Skeletal muscle satellite cell (primary cell): ENCODE results near the gene MRGPRD.

Source experiments
- H3K27me3 ChIP-seq: 2 replicates; pipeline ENCODE4 v1.7.0; 2013; ENCODE audit warnings: low read length; ENCODE audit not compliant: control insufficient read depth, insufficient read depth
- H3K36me3 ChIP-seq: 2 replicates; pipeline ENCODE4 v1.7.0; 2013; ENCODE audit warnings: mild to moderate bottlenecking, control low read depth, low read length; ENCODE audit not compliant: insufficient read depth
- H3K4me1 ChIP-seq: 2 replicates; pipeline ENCODE4 v1.7.0; 2013; ENCODE audit warnings: low read length; ENCODE audit not compliant: control insufficient read depth, insufficient read depth
- H3K4me2 ChIP-seq: 2 replicates; pipeline ENCODE4 v1.7.0; 2013; ENCODE audit warnings: mild to moderate bottlenecking, low read length
- H3K4me3 ChIP-seq: 2 replicates; pipeline ENCODE4 v1.7.0; 2013; ENCODE audit warnings: low read length
- H3K9ac ChIP-seq: 2 replicates; pipeline ENCODE4 v1.7.0; 2013; ENCODE audit warnings: mild to moderate bottlenecking, low read depth, low read length, moderate library complexity
- H3K9me3 ChIP-seq: replicated peaks from 2 replicates; pipeline ENCODE4 v1.7.0; 2013; ENCODE audit warnings: mild to moderate bottlenecking, control low read depth, low read length

The MRGPRD gene

DNA sequence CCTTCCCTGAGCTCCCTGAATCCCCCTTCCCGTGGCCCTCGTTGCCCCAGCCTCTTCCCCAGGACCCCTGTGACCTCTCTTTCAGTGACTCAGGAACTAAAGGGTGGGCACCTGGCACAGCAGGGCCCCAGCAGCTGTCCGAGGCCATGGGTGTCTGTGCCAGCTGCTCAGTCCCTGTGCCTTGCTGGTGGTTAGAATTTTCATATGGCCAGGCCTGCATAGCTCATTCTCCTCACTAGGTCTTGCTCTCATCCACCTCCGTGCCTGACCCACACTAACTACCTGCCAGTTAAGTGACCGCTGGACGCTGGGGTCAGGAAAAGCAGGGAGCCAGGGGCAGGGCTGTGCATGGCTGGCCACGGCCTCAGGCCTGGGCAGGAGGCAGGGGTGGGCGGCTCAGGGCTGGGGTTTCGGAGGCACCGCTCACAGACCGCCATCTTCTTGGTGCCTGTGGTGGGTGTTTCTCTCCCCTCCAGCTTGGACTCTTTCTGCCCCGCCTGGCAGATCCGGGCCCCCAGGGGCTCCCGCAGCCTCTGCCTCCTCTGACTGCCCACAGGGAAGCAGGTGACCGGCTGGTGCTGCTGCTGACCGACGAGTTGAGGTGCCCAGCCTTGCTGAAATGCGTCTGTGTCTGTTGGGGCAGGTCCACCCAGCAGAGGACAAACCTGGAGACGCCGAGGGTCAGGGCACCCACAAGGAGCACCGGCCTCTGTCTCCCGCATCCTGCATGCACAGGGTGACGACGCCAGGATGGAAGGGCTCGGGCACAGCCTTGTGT is 20.3 kb downstream of the MRGPRD start:
- H3K27me3 ChIP-seq = peaks cover 32% of the 10 kb centered on the region
- peaks cover 5% of the 10 kb centered on the region for H3K9me3 ChIP-seq
- no peak overlapping the region for H3K4me2 ChIP-seq
- no peak overlapping the region for H3K4me3 ChIP-seq
- peaks cover 2% of the 10 kb centered on the region for H3K4me1 ChIP-seq
- H3K9ac ChIP-seq = no peak overlapping the region
- H3K36me3 ChIP-seq = no peaks in the 10 kb centered on the region

DNA sequence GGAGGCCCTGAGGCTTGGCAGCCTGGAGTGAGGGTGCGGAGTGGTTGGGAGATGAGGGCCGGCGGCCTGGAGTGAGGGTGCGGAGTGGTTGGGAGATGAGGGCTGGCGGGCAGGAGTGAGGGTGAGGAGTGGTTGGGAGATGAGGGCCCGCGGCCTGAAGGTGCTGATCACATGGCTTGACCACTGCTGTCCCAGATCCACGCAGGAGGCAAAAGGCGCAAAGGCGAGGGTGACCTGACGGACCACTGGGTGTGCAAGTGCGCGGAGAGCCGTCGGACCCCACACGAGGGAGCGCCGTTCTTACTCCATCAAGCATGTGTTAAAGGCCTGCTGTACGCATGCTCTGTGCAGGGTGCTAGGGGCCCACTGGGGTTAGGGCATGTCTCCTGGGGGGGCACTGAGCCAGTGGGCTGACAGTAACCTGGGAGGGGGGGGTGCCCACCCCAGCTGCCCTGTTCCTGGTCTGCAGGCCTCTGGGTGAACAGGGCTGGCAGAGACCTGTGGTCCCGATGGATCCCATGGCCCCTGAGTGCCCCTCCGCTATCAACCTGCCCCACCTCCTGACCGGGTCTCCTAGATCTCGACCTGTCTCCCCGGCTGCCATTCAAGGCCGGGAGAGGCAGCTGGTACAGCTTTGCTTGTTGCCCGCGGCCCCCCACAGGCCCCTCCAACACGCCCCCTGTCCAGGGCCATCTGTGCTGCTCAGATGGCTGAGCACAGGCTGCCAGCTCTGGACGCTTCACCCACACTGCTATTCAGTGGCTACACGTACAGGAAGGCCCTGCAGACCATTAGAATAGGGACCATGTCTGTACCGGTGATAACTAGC is 21.1 kb downstream of the MRGPRD start:
- Histone ChIP-seq H3K9me3 (peaks cover 5% of the 10 kb centered on the region), H3K9ac (no peak overlapping the region), H3K4me1 (peaks cover 8% of the 10 kb centered on the region), H3K36me3 (no peaks in the 10 kb centered on the region), H3K4me2 (no peak overlapping the region), H3K4me3 (no peak overlapping the region), H3K27me3 (peaks cover 28% of the 10 kb centered on the region)

- peaks cover 8% of the 10 kb centered on the region for H3K4me1 ChIP-seq
- peaks cover 5% of the 10 kb centered on the region for H3K9me3 ChIP-seq
- H3K4me3 ChIP-seq = no peak overlapping the region
- H3K27me3 ChIP-seq = peaks cover 19% of the 10 kb centered on the region
- H3K9ac ChIP-seq = no peak overlapping the region
- no peak overlapping the region for H3K4me2 ChIP-seq
- no peaks in the 10 kb centered on the region for H3K36me3 ChIP-seq
These were observed 22.6 kb downstream of the MRGPRD start for GRCh38 chr11:68958211-68958610.

GRCh38 chr11:68956547-68957254 is 24.1 kb downstream of the MRGPRD start:
- no peak overlapping the region for H3K4me2 ChIP-seq
- H3K27me3 ChIP-seq = peaks cover 19% of the 10 kb centered on the region
- H3K36me3 ChIP-seq = no peaks in the 10 kb centered on the region
- peaks cover 8% of the 10 kb centered on the region for H3K4me1 ChIP-seq
- no peaks in the 10 kb centered on the region for H3K9me3 ChIP-seq
- H3K4me3 ChIP-seq = no peak overlapping the region
- H3K9ac ChIP-seq = no peak overlapping the region

DNA sequence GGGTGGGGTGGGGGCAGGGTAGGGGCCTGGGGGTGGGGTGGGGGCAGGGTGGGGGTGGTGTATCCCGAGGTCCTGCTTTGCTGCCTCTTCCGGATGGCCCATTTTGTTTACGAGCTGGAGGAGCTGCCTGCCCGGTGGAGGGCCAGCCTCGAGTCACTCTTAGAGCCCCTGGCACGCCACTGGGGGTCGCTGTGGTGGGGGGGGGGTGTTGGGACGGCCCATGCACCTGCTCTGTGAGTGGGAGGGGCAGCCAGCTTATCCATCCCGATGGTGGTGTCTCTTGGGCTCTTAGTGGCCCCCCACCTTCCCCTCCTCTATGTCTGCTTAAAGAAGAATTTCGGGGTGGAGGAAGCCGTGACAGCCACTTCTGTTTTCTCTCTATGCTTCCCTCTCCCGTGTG is 24.6 kb downstream of the MRGPRD start:
- Histone ChIP-seq H3K4me3 (no peak overlapping the region), H3K4me2 (no peak overlapping the region), H3K9ac (no peak overlapping the region), H3K9me3 (no peaks in the 10 kb centered on the region), H3K4me1 (peaks cover 8% of the 10 kb centered on the region), H3K36me3 (no peaks in the 10 kb centered on the region), H3K27me3 (peaks cover 18% of the 10 kb centered on the region)

GRCh38 chr11:68955607-68955958 is 25.2 kb downstream of the MRGPRD start:
- no peak overlapping the region for H3K9ac ChIP-seq
- H3K4me2 ChIP-seq = peak overlapping the region; percentile 58
- H3K27me3 ChIP-seq = peaks cover 12% of the 10 kb centered on the region
- H3K4me1 ChIP-seq = peaks cover 8% of the 10 kb centered on the region
- no peak overlapping the region for H3K4me3 ChIP-seq
- no peaks in the 10 kb centered on the region for H3K9me3 ChIP-seq
- no peaks in the 10 kb centered on the region for H3K36me3 ChIP-seq

DNA sequence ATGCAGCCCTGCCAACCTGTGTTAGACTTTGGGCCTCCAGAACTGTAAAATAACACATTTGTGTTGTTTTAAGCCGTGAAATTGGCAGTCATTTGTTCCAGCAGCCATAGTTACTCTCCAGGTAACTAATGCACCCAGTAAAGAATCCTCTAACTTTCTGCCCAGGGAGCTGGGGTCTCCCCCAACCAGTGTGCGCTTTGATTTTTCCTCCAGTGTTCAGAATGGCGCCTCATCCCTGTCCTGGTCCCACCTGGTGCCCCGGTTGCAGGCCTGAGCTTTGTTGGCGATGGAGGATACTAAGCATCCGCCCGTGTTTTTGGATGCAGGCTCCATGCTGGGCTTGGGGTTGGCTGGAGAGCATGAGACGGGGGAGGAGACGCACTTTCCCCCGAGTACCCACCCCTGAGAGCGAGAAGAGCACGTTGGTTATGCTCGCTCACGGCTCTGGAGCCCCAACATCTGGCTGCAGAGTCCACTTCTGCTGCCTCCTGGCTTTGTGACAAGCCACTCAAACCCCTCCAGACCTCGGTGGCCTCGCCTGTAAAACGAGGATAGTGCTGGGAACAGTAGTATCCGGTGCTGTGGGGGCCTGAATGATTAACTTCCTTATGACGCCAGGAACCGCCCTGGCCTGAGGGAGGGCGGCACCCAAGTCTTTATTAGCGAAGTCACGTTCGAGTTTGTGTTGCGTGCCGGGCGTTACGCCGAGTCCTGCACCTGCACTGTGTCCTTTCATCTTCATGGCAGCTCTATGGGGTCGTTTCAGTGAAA is 25.8 kb downstream of the MRGPRD start:
- H3K9ac ChIP-seq = no peak overlapping the region
- no peaks in the 10 kb centered on the region for H3K36me3 ChIP-seq
- no peak overlapping the region for H3K4me3 ChIP-seq
- H3K4me2 ChIP-seq = peak overlapping the region; percentile 58
- peaks cover 8% of the 10 kb centered on the region for H3K27me3 ChIP-seq
- peaks cover 8% of the 10 kb centered on the region for H3K4me1 ChIP-seq
- H3K9me3 ChIP-seq = no peaks in the 10 kb centered on the region

- Histone ChIP-seq H3K4me2 (no peak overlapping the region), H3K9ac (no peak overlapping the region), H3K4me1 (peaks cover 17% of the 10 kb centered on the region), H3K9me3 (no peaks in the 10 kb centered on the region), H3K4me3 (no peak overlapping the region), H3K27me3 (peaks cover 6% of the 10 kb centered on the region), H3K36me3 (no peaks in the 10 kb centered on the region)
These were observed 30.0 kb downstream of the MRGPRD start for GRCh38 chr11:68950762-68951161.

GRCh38 chr11:68950270-68950669 is 30.5 kb downstream of the MRGPRD start:
- no peak overlapping the region for H3K4me3 ChIP-seq
- H3K4me2 ChIP-seq = no peak overlapping the region
- no peaks in the 10 kb centered on the region for H3K9me3 ChIP-seq
- peaks cover 6% of the 10 kb centered on the region for H3K27me3 ChIP-seq
- H3K4me1 ChIP-seq = peaks cover 14% of the 10 kb centered on the region
- no peaks in the 10 kb centered on the region for H3K36me3 ChIP-seq
- no peak overlapping the region for H3K9ac ChIP-seq

DNA sequence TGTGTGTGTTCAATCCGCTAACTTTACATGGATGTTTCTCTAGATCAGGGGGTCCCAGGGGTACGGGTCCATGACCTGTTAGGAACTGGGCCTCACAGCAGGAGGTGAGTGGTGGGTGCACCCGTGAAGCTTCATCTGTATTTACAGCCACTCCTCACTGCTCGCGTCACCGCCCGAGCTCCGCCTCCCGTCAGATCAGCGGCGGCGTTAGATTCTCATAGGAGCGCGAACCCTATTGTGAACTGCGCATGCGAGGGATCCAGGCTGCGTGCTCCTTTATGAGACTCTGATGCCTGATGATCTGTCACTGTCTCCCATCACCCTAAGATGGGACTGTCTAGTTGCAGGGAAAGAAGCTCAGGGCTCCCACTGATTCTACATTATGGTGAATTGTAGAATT is 31.9 kb downstream of the MRGPRD start:
- peaks cover 6% of the 10 kb centered on the region for H3K27me3 ChIP-seq
- no peaks in the 10 kb centered on the region for H3K9me3 ChIP-seq
- no peaks in the 10 kb centered on the region for H3K36me3 ChIP-seq
- no peak overlapping the region for H3K4me2 ChIP-seq
- no peak overlapping the region for H3K9ac ChIP-seq
- H3K4me3 ChIP-seq = no peak overlapping the region
- H3K4me1 ChIP-seq = peaks cover 10% of the 10 kb centered on the region

GRCh38 chr11:68948496-68948895 is 32.3 kb downstream of the MRGPRD start:
- H3K4me3 ChIP-seq = no peak overlapping the region
- H3K9me3 ChIP-seq = no peaks in the 10 kb centered on the region
- no peaks in the 10 kb centered on the region for H3K36me3 ChIP-seq
- no peak overlapping the region for H3K4me2 ChIP-seq
- H3K4me1 ChIP-seq = peaks cover 10% of the 10 kb centered on the region
- peaks cover 6% of the 10 kb centered on the region for H3K27me3 ChIP-seq
- H3K9ac ChIP-seq = no peak overlapping the region
